Hematopoietic multipotent progenitor cell treated with erythropoietin and hydrocortisone succinate and interleukin-3 and kit ligand, for 4 days (in vitro differentiated cells): ENCODE data around the gene ARHGAP12.
"Not testable (repeated sequence)": the region's sequence is repeated elsewhere in the genome, so short reads cannot be mapped to it uniquely, and the experiment has no call there.

Experiments
- DNase-seq: peaks from one replicate; pipeline ENCODE4 v3.0.0-alpha.2; 2015

Gene ARHGAP12, protein sequence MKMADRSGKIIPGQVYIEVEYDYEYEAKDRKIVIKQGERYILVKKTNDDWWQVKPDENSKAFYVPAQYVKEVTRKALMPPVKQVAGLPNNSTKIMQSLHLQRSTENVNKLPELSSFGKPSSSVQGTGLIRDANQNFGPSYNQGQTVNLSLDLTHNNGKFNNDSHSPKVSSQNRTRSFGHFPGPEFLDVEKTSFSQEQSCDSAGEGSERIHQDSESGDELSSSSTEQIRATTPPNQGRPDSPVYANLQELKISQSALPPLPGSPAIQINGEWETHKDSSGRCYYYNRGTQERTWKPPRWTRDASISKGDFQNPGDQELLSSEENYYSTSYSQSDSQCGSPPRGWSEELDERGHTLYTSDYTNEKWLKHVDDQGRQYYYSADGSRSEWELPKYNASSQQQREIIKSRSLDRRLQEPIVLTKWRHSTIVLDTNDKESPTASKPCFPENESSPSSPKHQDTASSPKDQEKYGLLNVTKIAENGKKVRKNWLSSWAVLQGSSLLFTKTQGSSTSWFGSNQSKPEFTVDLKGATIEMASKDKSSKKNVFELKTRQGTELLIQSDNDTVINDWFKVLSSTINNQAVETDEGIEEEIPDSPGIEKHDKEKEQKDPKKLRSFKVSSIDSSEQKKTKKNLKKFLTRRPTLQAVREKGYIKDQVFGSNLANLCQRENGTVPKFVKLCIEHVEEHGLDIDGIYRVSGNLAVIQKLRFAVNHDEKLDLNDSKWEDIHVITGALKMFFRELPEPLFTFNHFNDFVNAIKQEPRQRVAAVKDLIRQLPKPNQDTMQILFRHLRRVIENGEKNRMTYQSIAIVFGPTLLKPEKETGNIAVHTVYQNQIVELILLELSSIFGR

DNA sequence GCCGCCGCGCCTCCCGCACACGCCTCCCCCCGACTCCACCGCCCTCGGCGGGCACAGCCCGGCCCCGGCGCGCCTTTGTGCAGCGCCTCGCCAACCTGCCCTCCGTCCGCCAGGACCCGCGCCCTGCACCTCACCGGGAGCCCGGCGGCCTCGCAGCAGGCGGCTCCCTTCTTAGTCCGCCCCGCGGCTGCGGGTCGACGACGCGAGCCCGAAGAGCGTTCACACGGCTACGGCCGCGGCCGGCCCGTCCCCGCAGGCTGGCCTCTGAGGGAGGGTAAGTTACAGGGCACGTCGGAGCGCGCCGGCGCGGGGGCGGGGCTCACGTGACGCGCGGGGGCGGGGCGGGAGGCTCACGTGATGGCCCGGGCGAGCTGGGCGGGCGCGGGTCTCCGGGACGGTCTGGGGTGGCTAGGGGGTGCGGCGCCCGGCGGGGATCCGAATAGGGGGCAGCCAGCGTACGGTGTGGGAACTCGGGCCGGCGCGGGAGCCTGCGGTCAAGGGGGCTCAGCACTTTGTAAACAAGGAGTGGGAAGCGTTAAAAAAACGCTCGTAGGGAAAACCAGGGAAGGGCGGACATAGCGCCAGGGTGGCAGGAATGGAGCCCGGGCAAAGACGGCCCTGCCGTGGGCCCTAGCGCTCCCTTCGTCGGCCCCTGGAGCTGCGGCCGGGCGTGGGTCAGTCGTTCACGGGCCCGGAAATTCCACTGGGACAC is at the start of gene ARHGAP12:
ARHGAP12 (minus strand) TSS at position 283 of the 712 bp plus-strand sequence. CDS start 19,976 bp downstream, outside the sequence.
- DNase-seq: peak; percentile 89

DNA sequence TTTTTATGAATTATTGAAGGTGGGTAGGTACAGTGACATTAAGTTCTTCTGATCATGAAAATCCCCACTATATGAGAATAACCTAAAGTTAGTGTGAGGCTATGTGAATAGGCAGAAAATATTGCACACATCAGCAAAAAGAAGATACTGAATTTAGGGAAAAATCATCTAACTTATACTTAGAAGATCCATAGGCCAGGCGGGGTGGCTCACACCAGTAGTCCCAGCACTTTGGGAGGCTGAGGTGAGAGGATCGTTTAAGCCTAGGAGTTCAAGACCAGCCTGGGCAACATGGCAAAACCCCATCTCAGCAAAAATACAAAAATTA is 49.5 kb upstream of the ARHGAP12 start:
- DNase-seq: no peak

DNA sequence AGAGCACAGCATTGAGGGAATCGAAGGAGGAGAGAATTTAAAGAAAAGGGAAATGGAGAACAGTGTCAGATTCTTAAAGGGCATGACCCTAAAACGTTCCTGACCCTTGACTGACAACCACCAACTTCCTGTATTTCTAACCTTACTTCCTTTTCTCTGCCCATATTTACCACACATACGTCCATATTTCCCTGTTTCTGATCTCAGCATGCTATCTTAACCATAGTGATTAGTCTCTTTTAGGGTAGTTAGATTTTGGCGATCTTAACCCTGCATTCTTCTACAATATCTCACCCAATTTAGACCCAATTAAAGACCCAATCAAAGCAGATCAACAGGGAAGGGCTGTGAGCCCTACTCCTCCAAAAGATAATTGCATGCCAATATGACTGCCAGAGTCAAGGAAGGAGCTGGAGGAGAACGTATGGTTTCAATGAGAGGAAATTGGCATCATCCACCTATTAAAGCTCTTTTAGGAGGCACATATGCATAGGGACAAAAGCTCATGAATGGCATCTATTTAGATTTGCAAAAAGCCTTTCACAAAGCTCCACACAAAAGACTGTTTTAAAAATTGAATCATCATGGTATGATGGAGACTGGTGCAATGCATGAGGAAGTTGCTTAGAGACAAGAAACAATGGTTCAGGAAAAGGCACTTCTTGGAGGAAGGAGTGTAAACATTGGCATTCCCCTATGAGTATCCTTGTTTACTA is 49.0 kb upstream of the ARHGAP12 start:
- peak; percentile 76 for DNase-seq

DNA sequence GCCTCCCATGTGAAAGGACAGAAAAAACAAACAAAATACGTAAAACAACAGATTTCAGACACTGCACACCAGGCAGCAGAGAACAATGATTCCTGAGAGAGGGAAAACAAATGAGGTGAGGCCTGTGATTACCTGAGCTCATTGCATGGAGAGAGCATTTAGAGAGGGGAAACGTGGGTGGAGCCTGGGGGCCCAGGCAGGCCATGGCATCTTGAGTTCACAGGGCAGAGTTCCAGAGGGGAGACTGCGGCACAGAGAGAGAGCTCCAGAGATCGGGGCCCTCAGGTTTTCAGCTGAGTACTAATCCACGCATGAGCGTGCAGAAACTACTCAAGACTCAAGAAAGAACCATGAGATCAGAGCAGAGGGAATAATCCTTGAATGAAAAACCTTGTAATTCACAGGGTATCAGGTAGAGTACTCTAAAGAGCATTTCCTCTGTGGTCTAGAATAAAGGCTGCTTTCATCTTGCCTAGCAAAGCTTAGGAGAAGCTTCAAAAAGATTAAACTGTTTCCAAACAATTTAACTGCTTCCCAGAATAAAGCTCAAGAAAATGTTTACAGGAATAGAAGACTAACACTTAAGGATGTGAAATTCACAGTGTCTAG is 46.6 kb upstream of the ARHGAP12 start:
- no peak for DNase-seq

DNA sequence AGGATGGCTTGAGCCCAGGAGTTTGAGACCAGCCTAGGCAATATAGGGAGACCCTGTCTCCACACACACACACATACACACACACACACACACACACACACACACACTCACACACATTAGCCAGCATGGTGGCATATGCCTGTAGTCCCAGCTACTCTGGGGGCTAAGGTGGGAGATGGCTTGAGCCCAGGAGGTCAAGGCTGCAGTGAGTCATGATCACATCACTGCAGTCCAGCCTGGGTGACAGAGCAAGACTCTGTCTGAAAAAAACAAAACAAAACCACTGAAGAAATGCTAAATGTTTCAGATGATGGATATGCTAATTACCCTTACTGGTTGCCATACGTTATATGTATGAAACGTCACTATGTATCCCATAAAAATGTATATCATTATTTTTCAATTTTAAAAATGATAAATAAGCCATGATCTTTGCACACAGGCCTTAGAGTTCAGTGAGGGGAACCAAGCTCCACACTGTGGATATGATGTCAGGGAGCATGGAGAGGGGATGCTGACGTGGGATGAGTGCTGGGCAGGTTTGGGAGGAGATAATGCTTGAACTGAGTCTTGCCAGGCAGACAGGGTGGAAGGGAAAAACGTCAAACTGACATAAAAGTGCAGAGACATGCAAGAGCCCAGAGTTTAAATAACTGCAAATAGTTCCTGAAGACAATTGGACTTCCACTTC is 45.9 kb upstream of the ARHGAP12 start:
- no peak for DNase-seq

DNA sequence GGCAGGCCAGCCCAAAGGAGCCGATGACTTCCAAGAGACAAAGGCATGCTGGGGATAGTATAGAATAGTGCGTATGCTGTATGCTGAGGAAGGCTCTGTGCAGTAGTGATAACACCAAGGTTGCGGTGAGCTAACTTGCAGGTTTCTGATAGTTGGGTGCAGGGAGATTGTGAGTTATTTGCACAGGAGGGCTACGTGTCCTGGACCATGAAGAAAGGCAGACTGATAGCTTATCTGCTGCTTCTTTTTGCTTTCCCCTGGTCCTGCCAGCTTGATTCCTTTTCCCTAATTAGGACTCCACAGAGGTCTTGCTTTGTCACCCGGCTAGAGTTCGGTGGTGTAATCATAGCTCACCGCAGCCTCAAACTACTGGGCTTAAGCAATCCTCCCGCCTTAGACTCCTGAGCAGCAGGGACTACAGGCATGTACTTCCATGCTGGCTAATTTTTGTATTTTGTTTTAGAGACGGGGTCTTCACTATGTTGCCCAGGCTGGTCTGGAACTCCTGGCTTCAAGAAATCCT is 43.9 kb upstream of the ARHGAP12 start:
- DNase-seq: peak; percentile 87

- not testable (repeated sequence) for DNase-seq
Measured at GRCh38 chr10:31969847-31970246, 41.2 kb upstream of the ARHGAP12 start.

- DNase-seq: no peak
Measured at GRCh38 chr10:31963589-31963980, 35.0 kb upstream of the ARHGAP12 start.

DNA sequence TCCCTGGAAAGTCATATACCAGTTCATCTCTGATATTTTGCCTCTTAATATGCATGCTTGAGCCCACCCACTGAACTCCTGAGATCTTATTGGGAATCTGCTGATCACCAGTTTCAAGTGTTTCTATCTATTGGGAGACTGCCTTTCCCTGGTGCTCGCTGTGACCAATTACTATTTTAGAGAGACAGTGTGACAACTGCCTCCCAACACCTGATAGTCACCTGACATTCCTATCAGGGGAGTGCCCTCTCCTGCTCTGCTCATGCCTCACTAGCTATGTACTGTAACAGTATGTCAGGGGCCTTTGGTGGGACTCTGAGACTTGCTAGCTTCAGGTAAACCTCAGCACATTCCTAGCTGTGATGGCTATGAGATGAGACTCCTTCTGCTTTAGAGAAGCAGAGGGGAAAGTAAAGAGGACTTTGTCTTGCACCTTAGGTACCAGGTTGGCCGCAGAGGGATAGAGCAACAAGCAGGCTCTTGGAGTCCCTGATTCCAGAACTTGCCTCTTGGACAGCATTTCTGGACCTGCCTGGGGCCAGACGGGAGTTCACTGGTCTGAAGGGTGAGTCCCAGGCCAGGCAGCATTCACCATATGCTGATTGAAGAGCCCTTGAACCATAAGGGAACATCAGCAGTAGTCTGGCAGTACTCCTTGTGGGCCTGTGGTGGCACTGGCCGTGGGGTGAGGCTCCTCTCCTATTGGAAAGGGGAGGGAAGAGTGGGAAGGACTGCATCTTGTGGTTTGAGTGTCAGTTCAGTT is 34.4 kb upstream of the ARHGAP12 start:
- no peak for DNase-seq

DNA sequence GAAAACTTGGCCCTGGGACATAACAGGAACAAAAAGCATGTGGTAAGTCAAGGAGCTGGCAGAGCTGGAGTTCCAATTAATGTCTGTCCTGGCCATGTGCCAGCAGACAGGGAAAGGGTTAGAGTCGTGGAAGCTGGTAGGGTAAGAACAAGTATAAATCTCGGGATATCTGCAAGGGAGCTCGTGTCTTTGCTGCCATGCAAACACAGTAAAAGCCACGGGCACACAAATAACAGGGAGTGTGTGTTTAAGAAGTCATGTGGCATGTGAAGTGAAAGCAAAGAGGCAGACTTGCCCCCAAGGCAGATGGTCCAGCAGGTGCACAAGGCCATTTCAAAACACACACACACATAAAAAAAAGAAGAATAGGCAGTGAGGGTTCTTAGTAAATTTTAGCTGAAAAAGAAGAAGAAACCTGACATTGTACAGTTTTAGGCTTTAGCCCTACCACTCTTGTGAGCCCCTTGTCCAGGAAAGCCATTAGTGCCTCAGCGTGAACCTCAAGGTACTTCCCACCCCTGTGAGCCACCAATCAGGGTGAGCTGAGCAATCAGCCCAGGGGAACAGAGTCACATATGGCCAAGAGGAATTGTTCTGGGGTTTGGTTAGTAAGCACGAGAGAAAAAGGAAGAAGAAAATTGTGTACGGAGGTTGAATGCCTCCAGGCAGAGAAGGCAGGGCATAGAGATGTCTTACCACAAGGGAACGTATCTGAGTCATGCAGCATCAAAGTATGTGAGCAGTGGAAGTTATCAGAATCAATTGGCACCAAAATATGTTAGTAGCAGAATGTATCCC is 32.8 kb upstream of the ARHGAP12 start:
- DNase-seq: peak; percentile 73

- DNase-seq: no peak
Measured at GRCh38 chr10:31959461-31960173, 31.0 kb upstream of the ARHGAP12 start.

DNA sequence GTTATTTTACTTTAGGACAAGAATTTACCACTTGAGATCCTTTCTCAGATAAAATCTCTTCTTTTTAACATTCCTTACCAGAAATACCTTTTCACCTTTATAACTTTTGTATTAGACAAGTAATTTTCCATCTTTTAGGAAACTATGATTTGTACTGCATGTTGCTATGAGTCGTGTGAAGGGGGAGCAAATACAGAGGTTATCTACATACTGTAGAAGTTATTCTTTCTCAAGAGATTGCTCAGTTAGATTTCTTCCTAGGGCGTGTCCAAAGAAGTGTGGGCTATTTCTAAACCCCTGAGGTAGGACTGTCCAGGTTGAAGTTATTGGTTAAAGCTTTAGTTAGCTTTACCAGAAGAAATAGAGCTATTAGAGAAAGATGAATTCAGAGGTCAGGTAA is 30.2 kb upstream of the ARHGAP12 start:
- DNase-seq: no peak

GRCh38 chr10:31956200-31956946 is 27.7 kb upstream of the ARHGAP12 start:
- no peak for DNase-seq

GRCh38 chr10:31954410-31955191 is 26.0 kb upstream of the ARHGAP12 start:
- no peak for DNase-seq

DNA sequence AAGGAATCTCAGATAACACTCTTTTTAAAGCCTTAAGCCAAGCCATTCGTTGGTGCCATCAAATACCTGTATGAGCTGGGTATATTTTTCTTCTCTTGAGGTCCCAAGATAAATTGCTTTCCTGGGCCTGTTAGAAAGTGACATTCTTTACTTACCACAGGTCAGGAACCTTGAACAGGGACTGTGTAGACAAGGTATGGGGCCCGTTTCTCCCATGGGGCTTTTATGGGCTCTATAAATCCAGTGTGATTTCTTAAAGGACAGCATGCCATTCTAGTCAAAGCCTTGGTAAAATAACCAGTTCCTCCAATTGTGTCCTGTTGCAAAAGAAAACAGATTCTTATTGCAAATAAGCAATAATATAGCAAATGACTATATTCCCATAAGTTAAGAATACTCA is 24.8 kb upstream of the ARHGAP12 start:
- DNase-seq: no peak

DNA sequence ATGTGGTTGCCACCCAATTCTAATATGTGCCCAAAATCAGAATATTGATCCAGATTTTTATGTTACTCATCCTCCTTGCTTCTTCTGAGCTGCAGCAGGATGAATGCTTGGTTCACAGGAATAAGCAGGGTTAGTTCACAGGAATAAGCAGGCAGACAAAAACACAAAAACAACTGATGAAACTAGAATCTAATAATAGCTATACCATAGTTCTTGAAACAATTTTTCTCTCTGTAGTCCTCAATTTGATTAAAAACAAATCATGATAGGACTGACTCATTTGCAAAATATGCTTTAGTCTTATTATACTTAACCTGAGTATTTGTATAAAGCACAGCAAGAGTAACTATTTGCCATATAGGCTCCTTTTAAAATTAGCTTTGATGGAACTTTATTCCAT is 24.4 kb upstream of the ARHGAP12 start:
- DNase-seq: no peak

GRCh38 chr10:31952066-31952465 is 23.4 kb upstream of the ARHGAP12 start:
- DNase-seq: peak; percentile 83

DNA sequence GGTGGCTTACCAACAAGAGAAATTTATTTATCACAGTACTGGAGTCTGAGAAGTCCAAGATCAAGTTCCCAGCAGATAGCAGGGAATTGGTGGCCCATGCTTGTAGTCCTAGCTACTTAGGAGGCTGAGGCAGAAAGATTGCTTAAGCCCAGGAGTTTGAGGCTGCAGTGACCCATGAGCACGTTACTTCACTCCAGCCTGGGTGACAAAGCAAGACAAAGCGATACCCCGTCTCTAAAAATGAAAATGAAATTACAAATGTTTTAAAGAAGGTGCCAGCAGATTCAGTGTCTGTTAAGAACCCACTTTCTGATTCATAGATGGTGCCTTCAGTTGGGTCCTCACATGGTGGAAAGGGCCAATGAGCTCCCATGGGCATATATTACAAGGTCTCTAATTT is 20.6 kb upstream of the ARHGAP12 start:
- DNase-seq: no peak
